ENCODE measurements around the gene NPY. TPM values are rescaled to one million over a fixed set of nuclear protein-coding genes. Genes with fewer than 3 reads are reported as not detected.

NPY gene
- total RNA-seq, 1 donor from 2014 or later = not detected

DNA sequence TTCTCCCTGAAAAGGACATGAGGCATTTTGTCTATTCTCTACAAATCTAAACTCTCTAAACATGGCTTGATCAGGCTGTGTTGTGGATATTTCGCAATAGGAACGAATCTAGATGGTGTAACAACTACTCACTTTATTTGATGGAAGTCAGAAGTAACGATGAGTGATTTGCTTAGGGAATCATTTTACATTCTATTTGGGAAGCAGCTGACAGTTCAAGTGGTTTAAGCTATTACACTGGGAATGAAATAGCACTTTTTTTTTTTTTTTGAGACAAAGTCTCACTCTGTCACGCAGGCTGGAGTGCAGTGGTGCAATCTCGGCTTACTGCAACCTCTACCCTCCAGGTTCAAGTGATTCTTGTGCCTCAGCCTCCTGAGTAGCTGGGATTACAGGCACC lies 44.1 kb downstream of the NPY start:
- Histone ChIP-seq H3F3A (ENCODE audit: low read depth) (no peaks in the 10 kb centered on the region), H3K9ac (no peak overlapping the region), H3K4me3 (no peak overlapping the region), H3K4me2 (no peak overlapping the region), H3K27me3 (no peaks in the 10 kb centered on the region), H2AFZ (replicated peaks) (no peak overlapping the region), H3K79me2 (ENCODE audit: low read depth) (no peaks in the 10 kb centered on the region), H3K27ac (no peak overlapping the region), H3K36me3 (no peaks in the 10 kb centered on the region), H4K20me1 (ENCODE audit: low read depth) (no peaks in the 10 kb centered on the region), H3K9me3 (ENCODE audit: low read depth) (no peaks in the 10 kb centered on the region), H3K4me1 (no peaks in the 10 kb centered on the region)
- H3K4me3 Mint-ChIP-seq = no peak overlapping the region
- H3K4me1 Mint-ChIP-seq = no peaks in the 10 kb centered on the region
- no peaks in the 10 kb centered on the region for H3K27me3 Mint-ChIP-seq (ENCODE audit: insufficient read depth, low read depth)
- H3K27ac Mint-ChIP-seq = no peak overlapping the region
- H3K36me3 Mint-ChIP-seq = no peaks in the 10 kb centered on the region
- DNase-seq (ENCODE audit: low spot score) = no peak
- no peak for TF ChIP-seq EZH2 (IDR thresholded peaks at IDR 0.05)
- no peak for TF ChIP-seq EZH2phosphoT487 (IDR thresholded peaks at IDR 0.05)
- TF ChIP-seq, protein P1, sequence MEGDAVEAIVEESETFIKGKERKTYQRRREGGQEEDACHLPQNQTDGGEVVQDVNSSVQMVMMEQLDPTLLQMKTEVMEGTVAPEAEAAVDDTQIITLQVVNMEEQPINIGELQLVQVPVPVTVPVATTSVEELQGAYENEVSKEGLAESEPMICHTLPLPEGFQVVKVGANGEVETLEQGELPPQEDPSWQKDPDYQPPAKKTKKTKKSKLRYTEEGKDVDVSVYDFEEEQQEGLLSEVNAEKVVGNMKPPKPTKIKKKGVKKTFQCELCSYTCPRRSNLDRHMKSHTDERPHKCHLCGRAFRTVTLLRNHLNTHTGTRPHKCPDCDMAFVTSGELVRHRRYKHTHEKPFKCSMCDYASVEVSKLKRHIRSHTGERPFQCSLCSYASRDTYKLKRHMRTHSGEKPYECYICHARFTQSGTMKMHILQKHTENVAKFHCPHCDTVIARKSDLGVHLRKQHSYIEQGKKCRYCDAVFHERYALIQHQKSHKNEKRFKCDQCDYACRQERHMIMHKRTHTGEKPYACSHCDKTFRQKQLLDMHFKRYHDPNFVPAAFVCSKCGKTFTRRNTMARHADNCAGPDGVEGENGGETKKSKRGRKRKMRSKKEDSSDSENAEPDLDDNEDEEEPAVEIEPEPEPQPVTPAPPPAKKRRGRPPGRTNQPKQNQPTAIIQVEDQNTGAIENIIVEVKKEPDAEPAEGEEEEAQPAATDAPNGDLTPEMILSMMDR (IDR thresholded peaks at IDR 0.05) = no peak
- no peaks in the 10 kb centered on the region for H3K9me3 Mint-ChIP-seq

DNA sequence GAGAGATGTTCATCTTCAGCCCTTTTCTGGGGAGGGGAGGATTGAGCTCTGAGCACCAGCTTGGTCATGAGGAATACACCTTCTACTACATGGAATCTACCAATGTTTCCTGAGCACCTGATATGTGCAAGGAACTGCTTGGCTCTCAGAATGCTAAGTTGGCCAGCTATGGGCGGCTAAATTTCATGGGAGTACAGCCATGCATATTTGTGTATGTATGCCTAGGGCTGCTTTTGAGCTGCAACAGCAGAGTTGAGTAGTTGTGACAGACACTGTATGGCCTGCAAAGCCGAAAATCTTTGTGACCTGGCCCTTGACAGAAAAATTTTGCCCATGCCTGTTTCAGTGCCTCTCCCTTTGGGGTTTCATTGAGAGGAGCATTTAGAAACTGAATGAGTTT lies 44.9 kb downstream of the NPY start:
- H3K36me3 Mint-ChIP-seq = no peaks in the 10 kb centered on the region
- Histone ChIP-seq H3K36me3 (no peaks in the 10 kb centered on the region), H4K20me1 (ENCODE audit: low read depth) (no peaks in the 10 kb centered on the region), H3K4me2 (no peak overlapping the region), H3K27ac (no peak overlapping the region), H3K9me3 (ENCODE audit: low read depth) (no peaks in the 10 kb centered on the region), H3K4me1 (no peaks in the 10 kb centered on the region), H3K79me2 (ENCODE audit: low read depth) (no peaks in the 10 kb centered on the region), H3K9ac (no peak overlapping the region), H2AFZ (replicated peaks) (no peak overlapping the region), H3F3A (ENCODE audit: low read depth) (no peaks in the 10 kb centered on the region), H3K4me3 (no peak overlapping the region), H3K27me3 (no peaks in the 10 kb centered on the region)
- DNase-seq (ENCODE audit: low spot score) = no peak
- no peaks in the 10 kb centered on the region for H3K27me3 Mint-ChIP-seq (ENCODE audit: insufficient read depth, low read depth)
- TF ChIP-seq, protein P1 (IDR thresholded peaks at IDR 0.05) = no peak
- TF ChIP-seq EZH2 (IDR thresholded peaks at IDR 0.05) (no peak), EZH2phosphoT487 (IDR thresholded peaks at IDR 0.05) (no peak)
- no peak overlapping the region for H3K4me3 Mint-ChIP-seq
- H3K4me1 Mint-ChIP-seq = no peaks in the 10 kb centered on the region
- H3K9me3 Mint-ChIP-seq = no peaks in the 10 kb centered on the region
- H3K27ac Mint-ChIP-seq = no peak overlapping the region

DNA sequence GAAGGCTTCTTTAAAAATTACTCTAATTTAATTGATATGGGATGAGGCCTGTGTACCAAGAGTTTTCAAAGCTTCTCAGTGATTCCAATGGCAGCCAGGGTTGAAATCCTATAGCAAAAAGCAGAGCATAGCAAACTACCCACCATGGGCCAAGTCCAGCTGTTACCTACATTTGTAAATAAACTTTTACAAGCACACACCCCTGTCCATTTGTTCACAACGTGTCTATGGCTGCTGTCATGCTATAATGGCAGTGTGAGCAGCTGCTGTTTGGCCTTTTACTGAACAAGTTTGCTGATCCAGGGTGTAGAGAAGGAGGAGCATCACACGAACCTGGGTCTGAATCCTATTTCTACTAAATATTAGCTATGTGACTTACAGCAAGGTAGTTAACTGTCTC lies 50.0 kb downstream of the NPY start:
- H3K4me1 ChIP-seq = peaks cover 16% of the 10 kb centered on the region
- TF ChIP-seq, protein P1 (IDR thresholded peaks at IDR 0.05) = no peak
- no peak for TF ChIP-seq EZH2 (IDR thresholded peaks at IDR 0.05)
- TF ChIP-seq EZH2phosphoT487 (IDR thresholded peaks at IDR 0.05) = no peak
- H2AFZ ChIP-seq (replicated peaks) = no peak overlapping the region
- no peaks in the 10 kb centered on the region for H3K79me2 ChIP-seq (ENCODE audit: low read depth)
- Mint-ChIP-seq H3K4me3 (no peak overlapping the region), H3K36me3 (no peaks in the 10 kb centered on the region), H3K27ac (no peak overlapping the region), H3K9me3 (no peaks in the 10 kb centered on the region), H3K4me1 (peaks cover 24% of the 10 kb centered on the region), H3K27me3 (ENCODE audit: insufficient read depth, low read depth) (no peaks in the 10 kb centered on the region)
- H3K4me2 ChIP-seq = no peak overlapping the region
- no peaks in the 10 kb centered on the region for H3K36me3 ChIP-seq
- no peak overlapping the region for H3K4me3 ChIP-seq
- no peak overlapping the region for H3K9ac ChIP-seq
- no peaks in the 10 kb centered on the region for H3K9me3 ChIP-seq (ENCODE audit: low read depth)
- peaks cover 9% of the 10 kb centered on the region for H3K27me3 ChIP-seq
- no peaks in the 10 kb centered on the region for H4K20me1 ChIP-seq (ENCODE audit: low read depth)
- DNase-seq (ENCODE audit: low spot score) = no peak
- peaks cover 13% of the 10 kb centered on the region for H3F3A ChIP-seq (ENCODE audit: low read depth)
- H3K27ac ChIP-seq = no peak overlapping the region

All from neural progenitor cell (in vitro differentiated cells).